CD4-positive, CD25-positive, alpha-beta regulatory T cell (primary cell): ENCODE data around the gene LENG1. TPM values are rescaled to one million over a fixed set of nuclear protein-coding genes. Genes with fewer than 3 reads are reported as not detected.

ENCODE experiments used
- ATAC-seq, 2 donors: fragments of 150-1000 bp; cut with Tn5 transposase; one replicate each; pipeline ENCODE4 v1.10.0; 2021; ENCODE audit warnings: low read depth in 2 of 2, moderate number of reproducible peaks in 2 of 2, moderate library complexity in 1 of 2
- DNase-seq, 3 donors: peaks; one replicate each; pipeline versions ENCODE4 v3.0.0 to v3.0.0-alpha.2; 2012 to 2022; ENCODE audit warnings: mixed read lengths in 1 of 3
- H3K27ac ChIP-seq: one replicate; pipeline ENCODE4 v1.7.0; 2013; ENCODE audit warnings: mild to moderate bottlenecking, low read length; ENCODE audit not compliant: insufficient read depth, poor library complexity, severe bottlenecking
- H3K27me3 ChIP-seq: one replicate; pipeline ENCODE4 v1.7.0; 2013; ENCODE audit warnings: low read length; ENCODE audit not compliant: control insufficient read depth, insufficient read depth
- H3K36me3 ChIP-seq: one replicate; pipeline ENCODE4 v1.7.0; 2013; ENCODE audit warnings: mild to moderate bottlenecking, low read length, moderate library complexity; ENCODE audit not compliant: control insufficient read depth, insufficient read depth
- H3K4me1 ChIP-seq: 2 replicates; pipeline ENCODE4 v1.7.0; 2013; ENCODE audit warnings: mild to moderate bottlenecking, low read length; ENCODE audit not compliant: insufficient read depth, control insufficient read depth, poor library complexity, severe bottlenecking
- H3K4me3 ChIP-seq: one replicate; pipeline ENCODE4 v1.7.0; 2013; ENCODE audit warnings: low read depth, mild to moderate bottlenecking, low read length, moderate library complexity
- H3K9me3 ChIP-seq, 2 experiments: 1 replicate in 1 of 2; 2 replicates in 1 of 2; pipeline ENCODE4 v1.7.0; 2013; ENCODE audit warnings: low read length in 2 of 2, mild to moderate bottlenecking in 1 of 2, moderate library complexity in 1 of 2; ENCODE audit not compliant: control insufficient read depth in 2 of 2
- H3K27ac Mint-ChIP-seq, 3 donors: one replicate each; pipeline ENCODE4 v1.8.0; 2020 to 2022; ENCODE audit warnings: mild to moderate bottlenecking in 3 of 3, mixed read lengths in 3 of 3, moderate library complexity in 2 of 3
- H3K27me3 Mint-ChIP-seq: one replicate; pipeline ENCODE4 v1.8.0; 2022; ENCODE audit warnings: mild to moderate bottlenecking, mixed read lengths
- H3K36me3 Mint-ChIP-seq: one replicate; pipeline ENCODE4 v1.8.0; 2020; ENCODE audit warnings: mixed read lengths
- H3K4me1 Mint-ChIP-seq, 4 donors: one replicate each; pipeline ENCODE4 v1.8.0; 2020 to 2022; ENCODE audit warnings: mixed read lengths in 4 of 4, mild to moderate bottlenecking in 1 of 4
- H3K4me3 Mint-ChIP-seq, 4 donors: one replicate each; pipeline ENCODE4 v1.8.0; 2020 to 2022; ENCODE audit warnings: mild to moderate bottlenecking in 4 of 4, mixed read lengths in 4 of 4, moderate library complexity in 3 of 4
- H3K9me3 Mint-ChIP-seq, 7 donors: one replicate each; pipeline ENCODE4 v1.8.0; 2020 to 2022; ENCODE audit warnings: mixed read lengths in 7 of 7, mild to moderate bottlenecking in 3 of 7, moderate library complexity in 2 of 7
- polyA plus RNA-seq, 4 donors: library from polyadenylated mRNA; unstranded; fragments of 300-500 nt; fragmentation: Illumina TruSeq; gene quantifications; one replicate each; pipeline ENCODE4 v1.2.3, GENCODE V29; 2021
- total RNA-seq: library from RNA; stranded (reverse); gene quantifications from one replicate; pipeline ENCODE4 v1.2.3, GENCODE V29; 2022

The LENG1 gene
- total and polyA plus RNA-seq, 5 donors from 2014 or later: 9.3 to 17.5 (median 12.5) TPM

- Histone ChIP-seq H3K4me3 (no peak overlapping the region), H3K36me3 (peaks cover 19% of the 10 kb centered on the region), H3K27ac (no peak overlapping the region), H3K27me3 (no peaks in the 10 kb centered on the region), H3K9me3 (no peaks in the 10 kb centered on the region), H3K4me1 (peaks cover 22% of the 10 kb centered on the region)
- ATAC-seq: no peak
- Mint-ChIP-seq H3K27me3 (no peaks in the 10 kb centered on the region), H3K9me3 (no peaks in the 10 kb centered on the region), H3K4me3 (no peak overlapping the region), H3K27ac (peak overlapping the region in 1 of 3 donors; percentile 74), H3K36me3 (peaks cover 5% of the 10 kb centered on the region), H3K4me1 (peaks cover 0 to 27% (median 12%) of the 10 kb centered on the region in 4 donors)
- DNase-seq: no peak
Observed at GRCh38 chr19:54133957-54134590, 25.4 kb downstream of the LENG1 start.

GRCh38 chr19:54133312-54133956 lies 26.1 kb downstream of the LENG1 start:
- no peaks in the 10 kb centered on the region for H3K9me3 ChIP-seq
- H3K4me3 ChIP-seq: no peak overlapping the region
- Mint-ChIP-seq H3K27me3 (no peaks in the 10 kb centered on the region), H3K4me3 (peak overlapping the region in 1 of 4 donors; percentile 90), H3K27ac (no peak overlapping the region), H3K36me3 (peaks cover 5% of the 10 kb centered on the region), H3K9me3 (no peaks in the 10 kb centered on the region), H3K4me1 (peaks cover 0 to 21% (median 10%) of the 10 kb centered on the region in 4 donors)
- H3K27me3 ChIP-seq: no peaks in the 10 kb centered on the region
- peaks cover 15% of the 10 kb centered on the region for H3K4me1 ChIP-seq
- DNase-seq: peak in 2 of 3 donors; percentile 29 to 51
- H3K36me3 ChIP-seq: peaks cover 21% of the 10 kb centered on the region
- no peak overlapping the region for H3K27ac ChIP-seq
- ATAC-seq: no peak

- no peak overlapping the region for H3K4me3 ChIP-seq
- Mint-ChIP-seq H3K9me3 (no peaks in the 10 kb centered on the region), H3K36me3 (peaks cover 12% of the 10 kb centered on the region), H3K27me3 (no peaks in the 10 kb centered on the region), H3K4me1 (peaks cover 0 to 5% (median 2%) of the 10 kb centered on the region in 4 donors), H3K4me3 (no peak overlapping the region), H3K27ac (no peak overlapping the region)
- no peaks in the 10 kb centered on the region for H3K9me3 ChIP-seq
- ATAC-seq (no peak), DNase-seq (no peak)
- peaks cover 46% of the 10 kb centered on the region for H3K36me3 ChIP-seq
- H3K27me3 ChIP-seq: no peaks in the 10 kb centered on the region
- no peaks in the 10 kb centered on the region for H3K4me1 ChIP-seq
- H3K27ac ChIP-seq: no peak overlapping the region
Observed at GRCh38 chr19:54129617-54129996, 29.9 kb downstream of the LENG1 start.

DNA sequence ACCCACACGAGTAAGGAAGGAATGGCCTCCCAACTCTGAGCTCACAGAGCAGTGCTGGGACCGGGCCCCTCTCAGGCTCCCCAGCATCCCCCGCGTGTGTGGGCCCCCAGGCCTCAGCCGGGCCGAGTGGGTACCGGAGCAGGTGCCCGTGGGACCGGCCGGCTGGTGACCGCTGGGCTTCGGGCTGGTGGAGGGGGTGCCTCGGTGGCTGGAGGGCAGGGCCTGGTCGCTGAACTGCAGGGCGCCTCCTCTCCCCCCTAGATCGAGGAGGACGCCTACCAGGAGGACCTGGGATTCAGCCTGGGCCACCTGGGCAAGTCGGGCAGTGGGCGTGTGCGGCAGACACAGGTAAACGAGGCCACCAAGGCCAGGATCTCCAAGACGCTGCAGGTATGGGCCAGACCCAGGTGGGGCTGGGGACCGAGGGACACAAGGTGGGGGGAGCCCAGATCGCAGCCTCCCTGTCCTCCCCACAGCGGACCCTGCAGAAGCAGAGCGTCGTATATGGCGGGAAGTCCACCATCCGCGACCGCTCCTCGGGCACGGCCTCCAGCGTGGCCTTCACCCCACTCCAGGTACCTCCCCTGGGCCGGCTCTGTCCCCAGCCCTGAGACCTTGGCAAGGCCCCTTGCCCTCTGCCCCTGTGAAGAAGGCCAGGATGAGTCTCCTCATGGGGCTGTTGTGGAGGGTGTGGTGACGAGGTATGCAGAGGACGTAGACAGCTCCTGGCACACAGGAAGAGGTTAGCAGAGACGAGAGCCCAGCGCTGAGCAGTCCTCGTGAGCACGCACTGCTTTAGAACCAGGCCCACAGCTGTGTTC lies 30.5 kb downstream of the LENG1 start:
- H3K27ac ChIP-seq: no peak overlapping the region
- H3K4me1 ChIP-seq: no peaks in the 10 kb centered on the region
- Mint-ChIP-seq H3K4me1 (no peaks in the 10 kb centered on the region), H3K9me3 (no peaks in the 10 kb centered on the region), H3K27ac (no peak overlapping the region), H3K27me3 (no peaks in the 10 kb centered on the region), H3K36me3 (peaks cover 12% of the 10 kb centered on the region), H3K4me3 (no peak overlapping the region)
- H3K36me3 ChIP-seq: peaks cover 51% of the 10 kb centered on the region
- DNase-seq: no peak
- no peaks in the 10 kb centered on the region for H3K27me3 ChIP-seq
- ATAC-seq: no peak
- no peaks in the 10 kb centered on the region for H3K9me3 ChIP-seq
- no peak overlapping the region for H3K4me3 ChIP-seq

DNA sequence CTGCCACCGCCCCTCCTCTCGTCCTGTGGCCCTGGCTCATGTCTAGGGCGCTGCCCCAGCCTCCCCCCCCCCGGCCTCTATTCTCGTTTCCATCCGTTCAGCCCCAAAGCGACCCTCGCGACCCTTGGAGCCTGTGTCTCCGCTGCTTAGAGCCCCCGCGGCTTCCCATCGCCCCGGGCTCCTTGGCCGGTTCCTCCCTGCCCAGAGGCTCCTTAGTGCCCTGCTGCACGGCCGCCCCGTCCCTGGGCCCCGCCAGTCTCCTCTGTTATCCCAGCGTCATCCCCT lies 31.1 kb downstream of the LENG1 start:
- Mint-ChIP-seq H3K27me3 (no peaks in the 10 kb centered on the region), H3K4me1 (no peaks in the 10 kb centered on the region), H3K36me3 (peaks cover 13% of the 10 kb centered on the region), H3K4me3 (no peak overlapping the region), H3K27ac (peak overlapping the region in 1 of 3 donors; percentile 76), H3K9me3 (no peaks in the 10 kb centered on the region)
- Histone ChIP-seq H3K27ac (no peak overlapping the region), H3K27me3 (no peaks in the 10 kb centered on the region), H3K4me3 (no peak overlapping the region), H3K36me3 (peaks cover 57% of the 10 kb centered on the region), H3K4me1 (no peaks in the 10 kb centered on the region), H3K9me3 (no peaks in the 10 kb centered on the region)
- no peak for DNase-seq
- ATAC-seq: no peak

DNA sequence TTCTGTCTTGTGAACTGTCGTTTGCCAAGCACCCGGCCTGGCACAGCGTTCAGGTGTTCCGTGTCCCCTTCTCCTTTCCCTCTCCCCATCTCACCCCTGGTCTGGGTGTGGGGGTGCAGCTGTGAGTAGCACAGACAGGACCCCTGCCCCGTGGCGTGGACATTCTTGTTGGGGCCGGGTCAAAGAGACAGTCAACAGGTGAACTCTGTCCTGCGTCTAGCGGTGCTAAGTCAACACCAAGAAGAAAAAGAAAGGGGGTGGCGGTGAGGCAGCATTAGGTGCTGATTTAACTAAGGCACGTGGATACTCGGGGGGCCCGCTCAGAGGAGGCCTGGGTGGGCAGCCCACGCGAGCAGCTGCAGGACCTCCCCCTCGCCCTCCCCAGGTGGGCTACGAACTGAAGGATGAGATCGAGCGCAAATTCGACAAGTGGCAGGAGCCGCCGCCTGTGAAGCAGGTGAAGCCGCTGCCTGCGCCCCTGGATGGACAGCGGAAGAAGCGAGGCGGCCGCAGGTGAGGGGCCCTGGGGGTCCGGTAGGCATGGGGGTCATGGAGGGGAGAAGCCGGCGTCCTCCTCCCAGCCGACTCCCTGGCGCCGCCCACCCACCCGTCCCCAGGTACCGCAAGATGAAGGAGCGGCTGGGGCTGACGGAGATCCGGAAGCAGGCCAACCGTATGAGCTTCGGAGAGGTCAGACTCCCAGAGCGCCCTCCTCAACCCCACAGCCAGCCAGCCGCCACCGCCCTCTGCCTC lies 31.7 kb downstream of the LENG1 start:
- no peaks in the 10 kb centered on the region for H3K9me3 Mint-ChIP-seq
- peaks cover 16% of the 10 kb centered on the region for H3K36me3 Mint-ChIP-seq
- no peaks in the 10 kb centered on the region for H3K4me1 Mint-ChIP-seq
- ATAC-seq (no peak), DNase-seq (no peak)
- Histone ChIP-seq H3K4me3 (no peak overlapping the region), H3K27ac (no peak overlapping the region), H3K27me3 (no peaks in the 10 kb centered on the region), H3K36me3 (peaks cover 62% of the 10 kb centered on the region), H3K9me3 (no peaks in the 10 kb centered on the region), H3K4me1 (no peaks in the 10 kb centered on the region)
- no peak overlapping the region for H3K4me3 Mint-ChIP-seq
- H3K27me3 Mint-ChIP-seq: no peaks in the 10 kb centered on the region
- no peak overlapping the region for H3K27ac Mint-ChIP-seq

DNA sequence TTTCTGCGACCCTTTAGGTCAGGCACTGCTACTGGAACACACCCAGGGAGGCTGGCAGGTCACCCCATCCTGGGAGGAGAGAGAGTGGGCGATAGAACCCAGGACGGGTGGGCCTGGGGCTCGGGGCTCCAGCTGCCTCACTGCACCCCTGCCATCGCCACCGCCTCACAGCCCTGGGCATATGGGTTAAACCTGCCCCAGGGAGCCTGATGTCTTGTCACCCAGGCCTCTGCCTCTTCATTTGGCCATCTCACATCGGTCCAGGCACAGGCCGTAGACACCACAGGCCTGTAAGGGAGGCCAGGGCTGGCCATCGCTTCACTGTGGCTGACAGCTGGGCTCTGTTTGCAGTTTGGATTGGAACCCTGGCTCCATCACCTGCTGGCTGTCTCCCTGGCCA lies 33.8 kb downstream of the LENG1 start:
- Mint-ChIP-seq H3K4me1 (no peaks in the 10 kb centered on the region), H3K27ac (peak overlapping the region in 1 of 3 donors; percentile 32), H3K27me3 (no peaks in the 10 kb centered on the region), H3K4me3 (peak overlapping the region in 1 of 4 donors; percentile 44), H3K36me3 (peaks cover 15% of the 10 kb centered on the region), H3K9me3 (no peaks in the 10 kb centered on the region)
- no peaks in the 10 kb centered on the region for H3K27me3 ChIP-seq
- ATAC-seq: no peak
- no peaks in the 10 kb centered on the region for H3K9me3 ChIP-seq
- DNase-seq: no peak
- H3K4me3 ChIP-seq: no peak overlapping the region
- peaks cover 65% of the 10 kb centered on the region for H3K36me3 ChIP-seq
- H3K4me1 ChIP-seq: no peaks in the 10 kb centered on the region
- H3K27ac ChIP-seq: no peak overlapping the region
